Fibroblast of peridontal ligament (primary cell): ENCODE results near the gene RBM33.
"Not testable (repeated sequence)": the region's sequence is repeated elsewhere in the genome, so short reads cannot be mapped to it uniquely, and the experiment has no call there.

ENCODE experiments used
- DNase-seq: peaks from one replicate; pipeline ENCODE4 v3.0.0-alpha.2; 2010; ENCODE audit errors: extremely low read depth

RBM33 gene, protein sequence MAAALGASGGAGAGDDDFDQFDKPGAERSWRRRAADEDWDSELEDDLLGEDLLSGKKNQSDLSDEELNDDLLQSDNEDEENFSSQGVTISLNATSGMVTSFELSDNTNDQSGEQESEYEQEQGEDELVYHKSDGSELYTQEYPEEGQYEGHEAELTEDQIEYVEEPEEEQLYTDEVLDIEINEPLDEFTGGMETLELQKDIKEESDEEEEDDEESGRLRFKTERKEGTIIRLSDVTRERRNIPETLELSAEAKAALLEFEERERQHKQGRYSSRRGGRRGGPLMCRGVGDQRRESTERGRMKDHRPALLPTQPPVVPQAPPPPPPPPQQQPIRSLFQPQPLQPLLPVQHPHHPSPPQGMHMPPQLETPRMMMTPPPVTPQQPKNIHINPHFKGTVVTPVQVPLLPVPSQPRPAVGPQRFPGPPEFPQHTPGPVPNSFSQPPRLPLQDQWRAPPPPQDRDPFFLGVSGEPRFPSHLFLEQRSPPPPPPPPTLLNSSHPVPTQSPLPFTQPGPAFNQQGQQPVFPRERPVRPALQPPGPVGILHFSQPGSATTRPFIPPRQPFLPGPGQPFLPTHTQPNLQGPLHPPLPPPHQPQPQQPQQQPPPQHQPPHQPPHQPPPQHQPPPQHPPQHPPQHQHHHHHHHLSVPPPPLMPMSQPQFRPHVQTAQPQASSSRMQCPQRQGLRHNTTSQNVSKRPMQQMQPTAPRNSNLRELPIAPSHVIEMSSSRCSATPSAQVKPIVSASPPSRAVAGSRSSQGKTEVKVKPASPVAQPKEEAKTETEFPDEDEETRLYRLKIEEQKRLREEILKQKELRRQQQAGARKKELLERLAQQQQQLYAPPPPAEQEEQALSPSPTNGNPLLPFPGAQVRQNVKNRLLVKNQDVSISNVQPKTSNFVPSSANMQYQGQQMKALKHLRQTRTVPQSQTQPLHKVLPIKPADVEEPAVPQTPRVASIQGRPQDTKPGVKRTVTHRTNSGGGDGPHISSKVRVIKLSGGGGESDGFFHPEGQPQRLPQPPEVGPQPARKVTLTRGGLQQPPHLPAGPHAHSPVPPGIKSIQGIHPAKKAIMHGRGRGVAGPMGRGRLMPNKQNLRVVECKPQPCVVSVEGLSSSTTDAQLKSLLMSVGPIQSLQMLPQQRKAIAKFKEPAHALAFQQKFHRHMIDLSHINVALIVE

DNA sequence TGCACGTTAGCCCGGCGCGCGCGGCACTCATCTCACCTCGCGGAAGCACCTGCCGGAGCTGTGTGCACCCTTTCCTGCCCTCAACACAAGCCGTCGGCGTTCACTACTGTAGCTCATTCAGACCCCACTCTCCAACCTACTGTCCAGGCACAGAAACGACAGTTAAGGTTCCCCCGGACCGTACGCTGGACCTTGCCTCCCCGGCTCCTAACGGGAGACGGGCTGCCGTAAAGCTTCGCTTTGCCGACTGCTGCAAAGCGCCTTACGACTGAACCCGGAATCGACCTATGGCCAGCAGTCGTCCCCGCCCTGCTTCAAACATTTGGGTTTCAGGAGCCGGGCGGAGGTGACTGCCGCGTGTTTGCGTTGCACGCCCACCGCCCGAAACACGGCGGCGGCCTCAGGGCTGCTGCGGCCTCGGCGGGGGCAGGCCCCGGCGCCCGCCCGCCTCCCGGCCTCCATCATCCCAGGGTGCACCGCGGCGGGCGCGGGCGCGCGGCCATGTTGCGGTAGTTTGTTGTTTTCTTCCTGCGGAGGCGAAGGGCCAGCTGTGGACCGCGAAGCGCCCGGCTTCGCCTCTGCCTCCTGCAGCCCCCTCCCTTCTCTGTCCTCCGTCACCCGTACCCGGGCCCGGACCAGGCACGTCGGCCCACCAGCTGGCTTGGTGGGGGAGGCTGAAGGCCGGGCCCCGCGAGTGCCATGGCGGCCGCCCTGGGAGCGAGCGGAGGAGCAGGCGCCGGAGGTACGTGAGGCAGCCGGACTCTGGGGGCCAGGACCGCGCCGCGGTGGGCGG, at the start of gene RBM33:
TSS of gene RBM33 (plus strand) at position 484 of the 793 bp plus-strand sequence. CDS start at position 700, 216 bp downstream.
- DNase-seq: peak; percentile 76

DNA sequence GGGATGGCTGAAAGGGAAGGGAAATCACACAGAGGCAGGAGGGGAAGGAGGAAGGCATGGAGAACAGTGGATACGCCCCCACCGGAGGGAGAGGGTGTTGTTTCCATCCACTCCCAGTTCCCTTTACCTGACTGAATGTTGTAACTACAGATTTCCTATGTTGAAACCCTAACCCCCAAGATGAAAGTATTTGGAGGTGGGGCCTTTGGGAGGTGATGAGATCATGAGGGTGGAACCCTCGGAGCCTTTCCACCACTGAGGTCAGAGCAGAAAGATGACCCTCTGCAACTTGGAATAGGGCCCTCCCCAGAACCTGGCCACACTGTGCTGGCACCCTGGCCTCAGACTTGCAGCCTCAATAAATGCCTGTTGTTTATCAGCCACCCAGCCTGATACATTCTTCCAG, 49.5 kb upstream of the RBM33 start:
- no peak for DNase-seq

DNA sequence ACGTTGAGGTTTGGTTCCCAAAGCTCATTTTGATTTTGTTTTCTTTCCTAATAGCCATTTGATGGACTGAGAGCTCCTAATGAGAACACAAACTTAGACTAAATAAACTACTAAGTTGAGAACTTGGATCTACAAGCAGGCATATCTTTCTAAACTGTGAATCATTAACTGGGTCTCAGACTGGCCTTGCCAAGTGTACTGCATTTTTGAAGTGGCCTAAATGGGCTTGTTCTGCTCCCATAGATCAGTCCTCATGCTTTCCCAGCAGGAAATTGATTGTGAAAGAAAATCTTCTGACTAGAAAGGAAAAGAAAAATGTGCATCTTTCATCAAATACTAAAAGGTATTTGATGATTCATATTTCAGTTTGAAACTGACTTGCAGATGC, 46.7 kb upstream of the RBM33 start:
- DNase-seq: no peak

DNA sequence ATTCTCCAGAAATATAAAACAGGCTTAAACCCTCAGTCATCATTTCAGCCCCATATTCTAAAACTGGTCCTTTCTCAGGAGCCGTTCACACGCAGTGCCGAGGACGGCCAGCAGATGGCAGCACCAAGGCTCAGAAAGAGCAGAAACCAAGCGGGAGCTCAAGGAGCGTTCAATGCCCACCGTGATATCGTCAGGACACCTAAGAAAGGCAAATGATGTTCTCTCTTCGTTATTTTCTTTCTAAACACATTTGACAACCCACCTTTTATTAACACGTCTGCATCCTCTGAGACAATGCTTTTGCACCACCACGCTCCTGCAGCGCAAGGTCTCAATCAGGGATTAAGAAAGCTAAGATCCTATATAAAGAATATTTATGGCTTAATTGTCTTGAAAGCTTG, 45.7 kb upstream of the RBM33 start:
- peak; percentile 74 for DNase-seq

- no peak for DNase-seq
Observed at GRCh38 chr7:155602156-155602555, 42.3 kb upstream of the RBM33 start.

- no peak for DNase-seq
Observed at GRCh38 chr7:155602750-155603149, 41.7 kb upstream of the RBM33 start.

DNA sequence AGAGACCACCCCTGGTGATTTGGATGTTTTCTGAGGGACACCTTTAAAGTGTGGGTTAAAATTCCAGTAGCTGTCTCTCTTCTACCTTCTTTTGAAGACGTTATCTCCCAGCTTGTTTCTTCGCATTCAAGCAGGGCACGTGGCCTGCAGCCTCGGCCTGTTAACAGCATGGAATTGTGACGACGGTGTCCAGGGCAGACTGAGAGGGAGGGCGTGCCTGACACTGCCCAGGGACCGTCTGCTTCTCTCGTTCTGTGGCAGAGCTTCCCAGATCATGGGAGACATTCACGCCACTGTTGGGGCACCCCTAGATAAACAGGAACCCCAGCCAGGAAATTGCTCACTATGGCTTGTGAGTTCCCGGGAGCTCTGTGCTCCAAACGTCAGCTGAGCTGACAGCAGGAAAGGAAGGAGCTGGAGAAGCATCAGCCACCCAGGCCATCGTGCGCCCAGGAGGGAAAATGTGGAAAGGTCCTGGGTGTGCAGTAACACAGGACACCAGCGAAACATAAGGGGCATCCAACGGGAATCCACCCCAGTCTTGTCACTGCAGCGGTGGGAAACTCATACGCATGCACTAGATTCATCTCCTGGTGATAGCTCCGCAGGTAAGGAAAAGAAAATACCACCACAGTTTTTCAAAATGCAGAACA, 41.1 kb upstream of the RBM33 start:
- DNase-seq: no peak

DNA sequence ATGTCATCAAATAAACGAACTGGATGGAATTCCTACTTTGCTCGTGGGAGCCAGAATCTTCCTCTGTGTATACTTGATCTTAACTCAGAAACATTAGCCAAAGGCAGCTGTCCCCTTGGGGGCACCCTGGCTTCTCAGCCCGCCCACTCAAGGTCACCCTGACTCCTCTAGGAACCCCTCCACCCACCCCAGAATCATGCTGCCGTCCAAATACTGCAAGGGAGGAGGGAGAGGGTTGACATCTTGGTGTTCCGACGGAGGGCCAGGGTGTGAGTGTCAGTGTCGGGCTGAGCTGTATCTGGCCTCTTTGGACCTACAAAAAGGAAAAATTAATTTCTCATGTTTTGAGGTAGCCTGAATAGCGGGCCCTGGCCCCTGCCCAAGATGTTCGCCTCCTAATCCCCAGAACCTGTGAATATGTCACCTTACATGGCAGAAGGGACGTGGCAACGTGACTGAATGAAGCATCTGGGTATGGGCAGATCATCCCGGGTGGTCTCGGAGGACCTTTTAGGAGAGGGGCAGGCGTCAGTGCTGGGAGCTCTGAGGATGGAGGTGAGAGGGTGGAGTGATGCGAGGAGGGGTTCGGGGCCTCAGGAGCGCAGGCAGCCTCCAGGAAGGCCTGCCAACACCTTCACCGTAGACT, 40.5 kb upstream of the RBM33 start:
- no peak for DNase-seq

- no peak for DNase-seq
Observed at GRCh38 chr7:155604504-155604997, 39.9 kb upstream of the RBM33 start.

DNA sequence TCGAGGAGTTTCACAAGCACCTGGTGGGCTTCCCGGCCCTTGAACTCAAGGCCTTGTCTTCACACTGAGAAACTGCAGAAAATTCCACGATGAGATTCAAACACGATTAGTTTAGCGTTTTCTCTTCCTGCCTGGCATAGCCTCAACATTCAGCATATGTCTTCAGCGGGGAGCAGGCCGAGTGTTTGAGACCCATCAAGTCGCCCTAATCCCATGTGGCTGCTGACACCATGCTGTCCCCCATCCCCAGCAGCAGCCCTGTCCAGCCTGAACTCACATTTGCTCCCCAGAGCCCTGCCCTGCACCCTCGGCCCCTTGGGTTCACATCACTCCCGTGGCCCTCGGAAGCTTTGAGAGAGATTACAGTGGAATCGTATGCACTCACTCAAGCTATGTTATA, 35.3 kb upstream of the RBM33 start:
- DNase-seq: no peak

DNA sequence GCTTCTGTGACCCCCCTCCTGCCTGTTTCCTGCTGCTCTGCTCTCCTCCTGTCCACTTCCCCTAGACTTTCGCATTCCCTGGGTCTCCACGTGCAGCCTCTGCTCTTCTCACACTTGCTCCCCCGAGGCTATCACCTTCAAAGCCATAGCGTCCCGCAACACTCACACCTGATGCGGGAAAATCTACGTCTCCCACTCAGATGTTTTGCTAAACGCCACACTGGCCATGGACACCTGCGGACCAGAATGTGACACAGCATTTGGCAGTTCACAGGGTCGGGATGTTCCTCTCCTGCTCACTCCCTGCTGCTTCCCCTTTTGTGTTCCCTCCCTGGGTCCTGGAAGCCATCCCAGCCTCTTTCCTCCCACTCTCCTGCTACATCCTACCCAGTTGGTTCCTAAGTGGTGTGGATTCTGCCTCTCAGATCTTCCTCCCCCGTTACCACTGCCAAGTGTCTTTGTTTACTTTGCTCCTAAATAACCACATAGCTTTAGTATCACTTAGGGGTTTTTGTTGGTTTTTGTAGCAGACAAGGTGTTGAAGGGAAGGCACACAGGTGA, 33.7 kb upstream of the RBM33 start:
- DNase-seq: no peak

DNA sequence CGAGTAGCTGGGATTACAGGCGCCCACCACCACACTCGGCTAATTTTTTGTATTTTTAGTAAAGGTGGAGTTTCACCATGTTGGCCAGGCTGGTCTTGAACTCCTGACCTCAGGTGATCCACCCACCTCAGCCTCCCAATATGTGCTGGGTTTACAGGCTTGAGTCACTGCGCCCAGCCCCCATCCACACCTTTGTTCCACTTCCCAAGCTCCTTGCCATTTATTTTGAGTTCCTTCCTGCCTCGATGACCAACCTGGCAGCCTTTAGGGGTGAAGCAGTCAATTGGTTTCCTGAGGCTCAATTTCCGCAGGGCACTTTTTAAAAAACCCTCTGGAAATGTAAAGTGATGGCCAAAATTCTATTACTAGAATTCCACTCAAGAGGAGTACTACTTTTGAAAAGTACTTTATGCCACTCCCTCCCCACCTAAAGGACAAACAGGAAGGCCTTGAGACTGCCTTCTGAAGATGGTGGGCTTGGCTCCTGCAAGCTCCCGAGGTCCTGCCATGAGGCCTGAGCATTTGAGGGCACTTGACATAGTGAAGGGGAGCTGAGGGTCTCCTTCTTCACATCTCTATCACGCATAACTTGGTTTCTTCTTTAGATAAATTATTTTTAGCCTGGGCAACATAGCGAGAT, 32.5 kb upstream of the RBM33 start:
- DNase-seq: no peak

GRCh38 chr7:155612658-155613057, 31.8 kb upstream of the RBM33 start:
- no peak for DNase-seq

GRCh38 chr7:155615085-155615484, 29.4 kb upstream of the RBM33 start:
- not testable (repeated sequence) for DNase-seq

GRCh38 chr7:155618708-155619633, 25.5 kb upstream of the RBM33 start:
- DNase-seq: no peak

GRCh38 chr7:155619634-155620271, 24.7 kb upstream of the RBM33 start:
- DNase-seq: no peak

DNA sequence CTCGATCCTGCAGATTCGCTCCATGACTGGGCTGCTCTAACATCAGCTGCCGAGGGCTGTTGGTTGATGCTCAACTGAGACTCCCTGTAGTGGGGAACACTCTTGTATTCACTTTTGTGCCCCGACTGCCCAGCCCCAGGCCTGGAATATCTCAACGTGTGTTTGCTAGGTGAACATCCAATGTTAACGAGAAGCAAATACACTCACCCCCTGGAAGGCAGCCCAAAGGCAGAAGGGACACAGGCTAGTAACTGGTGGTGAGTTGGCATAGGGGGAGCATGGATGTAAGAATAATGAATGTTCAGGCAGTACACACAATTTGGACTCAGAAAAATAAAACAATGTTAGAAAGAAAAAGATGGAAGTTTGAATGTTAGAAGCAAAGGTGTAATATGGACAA, 24.0 kb upstream of the RBM33 start:
- no peak for DNase-seq
